Eye (tissue), 1 donor: ENCODE measurements around the gene PSME1.

Source experiments
- DNase-seq: peaks from one replicate; pipeline ENCODE4 v3.0.0-alpha.2; 2015

PSME1 gene

DNA sequence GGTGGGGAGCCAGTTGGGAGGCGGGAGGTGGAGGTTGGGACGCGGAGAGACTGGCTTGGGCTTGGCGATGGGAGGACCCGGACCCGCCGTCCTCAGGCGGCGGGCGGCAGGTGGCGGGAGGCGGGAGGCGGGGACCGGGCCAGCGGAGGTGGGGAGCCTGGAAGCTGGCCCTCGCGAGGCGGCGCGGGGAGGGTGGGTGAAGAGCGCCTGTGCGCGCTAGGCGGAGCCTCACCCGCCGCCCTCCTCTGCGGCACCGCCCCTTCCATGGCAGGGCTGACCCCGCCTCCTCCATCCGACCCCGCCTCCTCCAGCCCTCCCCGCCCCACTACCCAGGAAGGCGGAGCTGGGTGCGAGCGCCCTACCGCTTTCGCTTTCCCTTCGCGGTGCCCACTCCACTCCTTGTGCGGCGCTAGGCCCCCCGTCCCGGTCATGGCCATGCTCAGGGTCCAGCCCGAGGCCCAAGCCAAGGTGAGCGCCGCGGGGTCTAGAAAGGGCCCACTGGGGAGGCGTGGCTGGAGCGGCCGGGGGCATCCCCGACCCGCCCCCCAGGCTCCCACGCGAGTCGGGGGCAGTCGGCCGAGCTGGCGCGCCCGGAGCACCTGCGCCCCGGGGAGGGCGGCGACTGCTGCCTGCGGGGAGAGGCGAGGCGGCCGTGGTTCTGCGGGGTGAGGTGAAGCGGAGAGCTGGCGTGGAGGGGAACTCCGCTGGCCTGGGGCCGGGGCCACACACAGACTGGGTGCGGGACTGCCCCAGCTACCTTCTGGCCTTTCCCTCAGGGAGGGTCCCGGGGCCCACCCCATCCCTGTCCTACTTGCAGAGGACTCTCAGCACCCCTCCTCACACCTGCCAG is at the start of gene PSME1:
Gene PSME1 (plus strand): TSS at position 361 of the 850 bp plus-strand sequence. CDS start 69 bp downstream, at position 430.
- peak; percentile 94 for DNase-seq

DNA sequence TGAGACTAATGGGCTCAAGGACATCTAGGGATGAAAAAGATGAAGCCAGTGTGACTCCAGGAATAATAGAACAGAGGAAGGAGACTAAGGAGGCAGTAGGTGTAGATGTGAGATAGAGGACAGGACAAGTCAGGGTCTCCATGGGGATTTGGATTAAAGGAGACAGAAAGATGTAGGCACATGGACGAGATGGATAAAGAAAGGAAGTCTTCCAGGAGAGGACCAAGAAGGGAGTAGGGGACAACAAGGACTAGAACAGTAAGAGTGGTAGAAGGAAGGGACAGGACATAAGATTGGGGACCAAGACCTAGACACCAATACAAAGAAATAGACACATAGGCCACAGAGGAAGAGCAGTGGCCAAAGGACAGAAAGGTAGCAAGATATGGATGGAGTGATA is 49.0 kb upstream of the PSME1 start:
- DNase-seq: no peak

DNA sequence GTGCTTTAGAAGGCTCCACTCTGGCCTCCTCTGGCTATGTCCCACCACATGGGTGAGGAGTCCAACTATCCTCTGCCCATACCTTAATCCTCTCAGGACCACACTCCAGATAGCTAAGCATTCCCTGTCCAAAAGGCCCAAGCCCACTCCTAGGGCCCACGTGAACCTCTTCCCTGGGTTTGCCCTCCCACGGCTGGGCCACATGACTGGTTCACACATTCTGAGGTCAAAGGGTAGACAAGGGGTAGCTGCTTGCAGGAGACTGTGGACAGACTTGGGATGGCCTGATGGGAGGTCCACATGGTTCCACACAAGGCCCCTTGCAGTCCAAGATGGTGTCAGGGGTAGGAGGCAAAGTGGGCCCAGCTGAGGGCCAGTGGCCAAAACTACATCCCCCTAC is 47.9 kb upstream of the PSME1 start:
- no peak for DNase-seq

DNA sequence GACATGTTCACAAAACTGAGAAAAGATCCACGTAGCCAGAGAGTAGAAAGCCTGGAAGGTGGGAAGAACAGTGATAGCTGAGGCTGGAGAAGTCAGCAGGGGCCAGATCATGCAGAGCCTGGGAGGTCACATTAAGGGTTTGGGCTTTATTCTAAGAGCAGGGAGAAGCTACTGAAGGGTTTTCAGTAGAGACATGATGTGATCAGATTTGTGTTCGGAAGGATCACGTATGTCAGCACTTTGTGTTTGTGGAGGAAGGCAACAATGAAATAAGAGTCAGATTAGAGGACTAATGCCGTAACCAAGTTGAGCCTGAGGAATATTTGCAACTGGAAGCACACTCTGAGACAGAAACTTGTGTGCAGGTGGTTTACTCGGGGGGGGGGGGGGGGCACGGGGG is 46.1 kb upstream of the PSME1 start:
- DNase-seq: no peak

DNA sequence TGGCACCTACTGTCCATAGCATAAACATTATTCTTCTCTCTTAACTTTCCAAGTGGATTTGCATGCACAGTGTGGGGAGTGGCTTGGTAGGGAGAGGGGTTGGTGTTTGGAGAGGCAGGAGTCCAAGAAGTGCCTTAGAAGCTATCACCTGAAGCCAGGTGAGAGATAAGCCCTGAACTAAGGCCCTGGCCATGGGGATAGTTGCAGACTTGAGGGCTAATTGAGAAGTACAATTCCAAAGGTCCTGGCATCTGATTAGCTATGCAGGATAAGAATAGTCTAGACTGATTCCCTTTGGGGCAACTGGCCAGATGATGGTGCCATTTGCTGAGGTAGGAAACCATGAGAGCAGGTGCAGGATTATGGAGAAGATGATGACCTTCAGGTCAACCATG is 43.9 kb upstream of the PSME1 start:
- no peak for DNase-seq

DNA sequence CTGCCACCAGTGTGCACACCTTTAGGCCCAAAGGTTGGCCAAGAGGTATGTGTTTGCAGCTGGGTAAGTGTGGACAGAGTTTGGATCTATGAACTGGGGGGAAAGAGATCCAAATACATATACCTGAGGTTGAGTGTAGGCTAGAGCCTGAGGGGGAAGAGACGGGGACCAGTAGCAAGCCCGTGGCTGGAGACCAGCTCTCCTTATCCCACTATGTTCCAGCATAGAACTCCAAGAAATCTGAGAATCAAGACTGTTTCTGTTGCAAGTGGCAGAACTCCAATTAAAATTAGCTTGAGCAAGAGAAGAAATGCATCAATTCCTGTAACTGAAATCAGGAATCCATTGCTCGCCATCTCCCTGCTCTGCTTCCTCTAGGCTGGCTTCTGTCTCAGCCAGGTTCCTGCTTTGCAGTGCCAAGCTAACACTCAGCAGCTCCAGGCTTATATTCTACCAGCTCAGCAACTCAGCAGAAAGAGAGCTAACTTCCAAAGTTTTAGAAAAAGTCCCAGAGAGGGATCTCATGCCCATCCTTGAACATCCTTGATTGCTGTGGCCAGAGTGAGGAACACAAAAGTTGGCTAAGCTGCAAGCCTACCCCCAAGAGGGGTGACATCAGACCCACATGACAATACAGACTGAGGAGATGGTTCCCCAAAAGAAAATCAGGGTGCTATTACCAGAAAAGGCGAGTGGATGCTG is 43.3 kb upstream of the PSME1 start:
- DNase-seq: no peak

DNA sequence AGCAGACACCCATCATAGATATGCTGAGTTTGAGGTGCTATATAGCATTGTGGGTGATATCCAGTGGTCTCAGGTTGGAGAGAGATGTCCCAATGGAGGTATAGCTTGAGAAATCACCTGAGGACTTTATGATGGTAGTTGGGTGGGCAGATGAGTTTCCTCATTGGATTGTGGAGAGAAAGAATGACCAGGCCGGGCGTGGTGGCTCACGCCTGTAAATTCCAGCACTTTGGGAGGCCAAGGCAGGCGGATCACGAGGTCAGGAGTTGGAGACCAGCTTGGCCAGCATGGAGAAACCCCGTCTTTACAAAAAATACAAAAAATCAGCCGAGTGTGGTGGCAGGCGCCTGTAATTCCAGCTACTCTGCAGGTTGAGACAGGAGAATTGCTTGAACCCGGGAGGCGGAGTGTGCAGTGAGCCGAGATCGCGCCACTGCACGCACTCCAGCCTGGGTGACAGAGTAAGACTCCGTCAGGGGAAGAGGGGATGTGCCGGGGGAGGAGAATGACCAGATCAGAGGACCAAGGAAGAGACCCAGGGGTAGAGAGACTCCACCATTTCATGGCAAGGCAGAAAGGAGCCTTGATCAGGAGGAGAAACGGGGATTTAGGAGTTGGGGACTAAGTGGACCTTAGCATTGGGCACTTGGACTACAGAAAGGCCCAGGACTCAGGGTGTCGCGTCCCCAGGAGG is 42.6 kb upstream of the PSME1 start:
- no peak for DNase-seq

DNA sequence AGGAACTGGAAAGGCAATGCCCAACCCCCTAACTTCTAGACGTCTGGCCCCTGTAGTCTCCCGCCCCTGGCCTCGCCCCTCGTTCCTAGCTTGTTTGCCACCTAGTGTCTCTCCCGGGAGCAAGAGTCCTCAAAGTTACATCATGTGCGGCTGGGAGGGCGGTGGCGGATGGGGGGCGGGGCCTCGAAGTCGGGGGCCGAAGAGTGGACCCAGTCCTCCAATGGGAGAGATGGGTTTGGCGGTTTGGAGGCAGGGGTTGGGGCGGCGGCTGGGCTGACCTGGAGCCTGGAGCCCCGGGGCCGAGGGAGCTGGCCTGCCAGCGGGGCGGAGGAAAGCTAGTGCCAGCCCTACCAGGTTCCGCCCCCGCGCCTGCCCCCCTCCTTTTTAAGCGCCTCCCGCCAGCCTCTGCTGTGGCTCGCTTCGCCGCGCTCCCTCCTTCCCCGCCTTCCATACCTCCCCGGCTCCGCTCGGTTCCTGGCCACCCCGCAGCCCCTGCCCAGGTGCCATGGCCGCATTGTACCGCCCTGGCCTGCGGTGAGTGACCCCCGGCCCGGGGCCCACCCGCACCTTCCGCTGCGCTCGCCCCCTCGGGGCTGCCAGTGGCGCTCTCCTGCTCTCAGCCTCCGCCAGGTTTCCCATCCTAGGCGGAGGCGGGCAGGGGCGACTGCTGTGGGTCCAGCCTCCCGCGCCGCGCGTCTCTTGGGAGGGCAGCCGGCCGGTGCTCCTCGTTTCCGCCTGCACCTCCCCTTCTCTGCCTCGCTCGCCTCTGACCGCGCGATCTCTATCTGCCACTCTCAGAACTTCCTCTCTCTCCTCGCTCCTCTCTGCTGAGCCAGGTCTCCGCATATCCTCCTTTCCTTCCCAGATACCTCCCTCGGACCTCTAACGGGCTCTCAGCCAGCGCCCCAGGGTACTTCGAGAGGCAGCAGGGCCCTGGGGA is 41.8 kb upstream of the PSME1 start, which contains the start of gene PCK2:
Gene PCK2 (plus strand): TSS at position 411 of the 940 bp plus-strand sequence. CDS start 95 bp downstream, at position 506.
- peak; percentile 92 for DNase-seq

DNA sequence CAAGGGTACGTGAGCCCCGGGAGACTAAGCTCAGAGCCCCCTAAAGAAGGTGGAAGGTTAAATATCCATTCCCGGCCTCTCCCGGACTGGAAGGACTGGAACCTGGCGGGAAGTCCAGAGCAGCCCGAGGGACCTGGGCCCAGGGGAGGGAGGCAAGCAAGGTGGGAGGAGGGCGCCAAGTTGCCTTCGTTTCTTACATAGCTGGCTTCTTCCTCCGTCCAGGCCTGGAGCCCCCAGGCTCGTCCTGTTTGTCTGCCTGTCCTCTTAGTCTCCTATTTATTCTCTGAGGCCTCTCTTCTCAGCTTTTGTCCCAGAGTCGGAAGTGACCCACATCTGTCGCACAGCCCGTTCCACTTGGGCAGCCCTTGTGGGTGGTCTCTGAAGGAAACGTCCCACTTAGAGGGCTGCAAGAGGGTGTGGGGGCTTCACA is 41.1 kb upstream of the PSME1 start:
- peak; percentile 84 for DNase-seq

DNA sequence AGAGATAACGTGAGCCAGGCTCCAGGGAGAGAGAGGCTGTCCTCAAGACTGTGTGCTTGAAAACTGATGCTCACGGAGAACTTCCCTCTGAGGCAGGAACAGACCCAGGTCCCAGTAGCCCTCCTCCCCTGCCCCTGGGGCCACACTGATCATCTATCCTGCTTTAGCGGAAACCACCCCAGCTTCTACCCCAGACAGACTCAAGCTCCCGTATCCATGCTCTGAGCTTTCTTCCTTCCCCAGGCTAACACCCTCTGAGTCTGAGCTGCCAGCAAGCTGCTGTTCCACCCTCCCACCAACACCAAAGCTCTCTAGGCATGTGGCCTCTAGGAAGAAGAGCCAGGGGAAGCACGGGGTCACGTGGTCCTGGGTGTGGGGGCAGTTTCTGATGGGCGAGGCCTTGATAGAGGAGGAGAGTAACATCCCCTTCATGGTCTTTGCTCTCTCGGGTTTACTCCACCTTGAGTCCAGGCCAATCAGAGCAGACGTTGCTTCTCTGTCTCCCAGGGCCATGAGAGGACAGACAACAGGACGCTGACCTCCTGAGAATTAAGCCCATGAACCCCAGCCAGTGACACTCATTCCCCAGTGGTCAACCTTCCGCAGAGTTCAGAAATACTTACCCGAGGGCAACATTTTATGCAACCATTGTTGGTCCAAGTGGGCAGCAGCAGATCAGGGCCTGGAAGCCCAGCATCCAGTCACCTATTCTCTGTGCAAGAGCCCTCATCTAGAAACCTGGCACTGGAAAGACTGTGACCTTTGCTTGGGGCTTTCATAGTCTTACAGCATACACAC is 40.5 kb upstream of the PSME1 start:
- peak; percentile 79 for DNase-seq

DNA sequence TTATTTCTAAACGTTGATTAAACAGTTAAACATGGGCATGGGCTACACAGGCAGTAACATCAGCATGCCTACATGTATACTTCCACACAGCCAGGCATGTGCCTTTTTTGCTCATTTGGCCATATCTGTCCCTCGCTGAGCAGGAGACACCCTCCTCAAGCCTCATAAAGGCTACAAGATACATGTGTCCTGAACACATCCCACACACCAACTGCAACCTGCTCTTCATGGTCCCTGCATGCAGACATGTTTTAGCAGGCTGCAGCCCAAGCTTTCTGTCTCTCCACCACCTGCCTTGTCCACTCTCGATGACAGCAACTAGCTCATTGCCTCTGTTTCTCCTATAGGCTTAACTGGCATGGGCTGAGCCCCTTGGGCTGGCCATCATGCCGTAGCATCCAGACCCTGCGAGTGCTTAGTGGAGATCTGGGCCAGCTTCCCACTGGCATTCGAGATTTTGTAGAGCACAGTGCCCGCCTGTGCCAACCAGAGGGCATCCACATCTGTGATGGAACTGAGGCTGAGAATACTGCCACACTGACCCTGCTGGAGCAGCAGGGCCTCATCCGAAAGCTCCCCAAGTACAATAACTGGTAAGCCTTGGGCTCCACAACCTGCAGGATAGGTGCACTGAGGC is 39.3 kb upstream of the PSME1 start:
- no peak for DNase-seq

DNA sequence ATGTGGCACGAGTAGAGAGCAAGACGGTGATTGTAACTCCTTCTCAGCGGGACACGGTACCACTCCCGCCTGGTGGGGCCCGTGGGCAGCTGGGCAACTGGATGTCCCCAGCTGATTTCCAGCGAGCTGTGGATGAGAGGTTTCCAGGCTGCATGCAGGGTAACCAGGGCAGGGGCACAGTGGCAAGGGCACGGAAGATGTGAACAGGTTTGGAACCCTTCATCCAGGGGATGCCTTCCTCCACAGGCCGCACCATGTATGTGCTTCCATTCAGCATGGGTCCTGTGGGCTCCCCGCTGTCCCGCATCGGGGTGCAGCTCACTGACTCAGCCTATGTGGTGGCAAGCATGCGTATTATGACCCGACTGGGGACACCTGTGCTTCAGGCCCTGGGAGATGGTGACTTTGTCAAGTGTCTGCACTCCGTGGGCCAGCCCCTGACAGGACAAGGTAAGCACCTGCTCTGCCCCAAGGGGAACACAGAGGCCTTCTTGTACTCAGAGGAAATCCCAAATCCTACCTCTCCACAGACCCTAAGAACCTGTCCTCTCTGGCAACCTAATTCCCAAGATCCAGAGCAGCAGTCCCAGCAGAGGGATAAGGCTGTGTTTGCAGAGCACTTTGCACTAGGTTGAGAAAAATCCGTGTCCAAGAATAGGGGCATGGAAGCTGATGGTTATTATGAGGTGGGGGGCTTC is 37.6 kb upstream of the PSME1 start:
- no peak for DNase-seq

DNA sequence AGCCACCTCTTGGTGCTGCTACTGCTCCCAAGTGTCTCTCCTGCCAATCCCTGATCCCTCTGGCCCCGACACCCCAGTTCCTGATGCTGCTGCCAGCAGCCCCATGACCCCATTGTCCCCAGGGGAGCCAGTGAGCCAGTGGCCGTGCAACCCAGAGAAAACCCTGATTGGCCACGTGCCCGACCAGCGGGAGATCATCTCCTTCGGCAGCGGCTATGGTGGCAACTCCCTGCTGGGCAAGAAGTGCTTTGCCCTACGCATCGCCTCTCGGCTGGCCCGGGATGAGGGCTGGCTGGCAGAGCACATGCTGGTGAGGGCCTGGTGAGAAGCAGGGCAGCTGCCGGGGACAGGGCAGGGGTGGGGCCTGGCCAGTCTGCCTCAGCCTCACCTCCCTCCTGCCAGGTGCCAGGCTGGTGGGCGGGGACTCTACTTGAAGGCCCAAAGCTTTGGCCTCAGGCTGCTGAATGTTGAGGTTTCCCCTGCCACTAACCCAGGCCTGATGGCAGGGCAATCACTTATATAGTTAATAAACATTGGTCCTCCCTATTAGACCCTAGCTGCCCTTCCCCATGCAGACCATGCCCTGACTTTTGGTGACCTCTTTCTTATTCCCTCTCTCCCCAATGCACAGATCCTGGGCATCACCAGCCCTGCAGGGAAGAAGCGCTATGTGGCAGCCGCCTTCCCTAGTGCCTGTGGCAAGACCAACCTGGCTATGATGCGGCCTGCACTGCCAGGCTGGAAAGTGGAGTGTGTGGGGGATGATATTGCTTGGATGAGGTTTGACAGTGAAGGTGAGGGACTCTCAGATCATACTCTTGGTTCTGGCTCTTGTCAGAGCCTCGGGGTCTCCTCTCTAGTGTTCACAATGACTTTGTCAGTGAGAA is 36.8 kb upstream of the PSME1 start:
- no peak for DNase-seq

DNA sequence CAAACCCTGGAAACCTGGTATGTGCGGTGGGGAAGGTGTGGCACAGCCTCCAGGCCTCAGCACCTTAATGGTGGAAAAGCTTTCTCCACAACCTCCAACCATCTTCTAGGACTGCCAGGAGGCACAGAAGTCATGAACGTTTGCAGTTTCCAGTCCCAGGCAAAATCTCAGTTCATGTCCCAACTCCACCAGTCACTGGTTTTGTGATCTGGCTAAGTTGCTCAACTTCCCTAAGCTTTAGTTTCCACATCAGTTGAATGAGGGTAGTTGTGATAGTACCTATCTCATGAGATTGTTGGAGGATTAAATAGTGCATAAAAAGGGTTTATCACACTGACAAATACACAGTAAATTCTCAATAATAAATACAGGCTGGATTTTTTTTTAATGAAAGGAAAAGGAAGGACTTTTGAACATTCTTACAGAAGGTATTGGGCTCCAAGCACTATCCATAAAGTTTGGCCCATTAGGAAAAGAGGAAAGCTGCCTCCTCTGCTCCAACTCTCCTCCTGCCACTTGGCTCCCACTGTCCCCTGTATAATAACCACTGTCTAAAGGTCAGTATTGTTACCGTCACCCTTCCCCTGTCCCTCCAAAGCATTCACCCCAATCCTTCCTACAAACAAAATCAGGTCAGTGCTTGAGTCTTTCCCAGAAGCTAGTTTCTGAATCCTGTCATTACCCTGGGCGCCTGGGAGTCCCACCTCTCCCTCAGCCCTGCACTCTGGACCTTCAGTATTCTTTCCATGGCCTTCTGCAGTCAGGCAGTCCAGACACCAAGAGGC is 35.6 kb upstream of the PSME1 start:
- no peak for DNase-seq

DNA sequence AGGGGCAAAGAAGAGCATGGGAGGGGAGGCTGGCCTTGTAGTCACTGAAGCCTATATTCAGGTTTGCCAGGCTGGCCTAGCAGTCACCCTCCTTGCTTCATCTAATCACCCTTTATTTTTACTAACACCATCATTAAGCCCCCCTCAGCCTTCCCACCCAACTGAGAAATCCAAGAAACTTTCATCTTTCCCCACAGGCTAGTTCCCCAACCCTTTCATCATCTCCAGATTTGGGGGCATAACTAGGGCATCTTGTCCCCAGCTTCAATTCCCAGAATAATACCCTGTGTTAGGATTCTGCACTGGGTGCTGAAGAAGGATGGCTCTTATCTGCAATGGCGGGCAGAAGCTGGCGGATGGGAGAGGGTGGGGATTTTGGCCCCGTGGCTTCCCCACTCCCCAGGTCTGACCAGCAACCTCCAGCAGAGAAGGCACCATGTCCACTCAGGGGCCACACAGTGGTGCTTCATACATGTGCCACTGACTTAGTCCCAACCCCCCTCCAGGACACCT is 35.0 kb upstream of the PSME1 start:
- no peak for DNase-seq

DNA sequence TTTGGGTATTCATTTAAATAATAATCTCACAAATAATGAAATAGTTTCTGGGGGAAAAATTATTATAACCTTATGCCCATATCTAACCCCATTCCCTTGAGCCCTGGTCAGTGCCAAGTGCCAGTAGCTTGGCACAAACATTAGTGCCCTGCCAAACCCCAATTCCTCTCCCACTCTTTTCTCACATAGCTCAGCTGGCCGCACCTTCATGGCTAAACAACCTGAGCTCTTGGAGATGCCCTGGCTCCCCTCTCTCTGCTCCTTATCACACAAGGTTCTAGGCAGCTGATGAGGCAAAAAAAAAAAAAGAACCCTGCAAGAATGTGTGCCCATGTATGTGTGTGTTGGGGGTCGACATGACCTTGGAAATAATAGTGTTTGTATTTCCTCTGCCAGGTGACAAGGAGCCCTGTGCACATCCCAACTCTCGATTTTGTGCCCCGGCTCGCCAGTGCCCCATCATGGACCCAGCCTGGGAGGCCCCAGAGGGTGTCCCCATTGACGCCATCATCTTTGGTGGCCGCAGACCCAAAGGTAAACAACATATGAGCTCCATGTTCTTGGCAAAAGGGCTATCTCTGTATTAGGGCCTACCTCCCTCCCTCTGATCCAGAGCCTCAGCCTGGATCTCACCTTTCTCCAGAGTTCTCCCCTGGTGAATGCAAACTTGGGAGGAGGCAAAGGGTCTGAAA is 33.5 kb upstream of the PSME1 start:
- no peak for DNase-seq

DNA sequence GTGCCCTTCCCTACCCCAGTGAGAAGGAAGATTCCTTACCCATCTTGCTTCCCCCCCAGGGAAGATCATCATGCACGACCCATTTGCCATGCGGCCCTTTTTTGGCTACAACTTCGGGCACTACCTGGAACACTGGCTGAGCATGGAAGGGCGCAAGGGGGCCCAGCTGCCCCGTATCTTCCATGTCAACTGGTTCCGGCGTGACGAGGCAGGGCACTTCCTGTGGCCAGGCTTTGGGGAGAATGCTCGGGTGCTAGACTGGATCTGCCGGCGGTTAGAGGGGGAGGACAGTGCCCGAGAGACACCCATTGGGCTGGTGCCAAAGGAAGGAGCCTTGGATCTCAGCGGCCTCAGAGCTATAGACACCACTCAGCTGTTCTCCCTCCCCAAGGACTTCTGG is 32.5 kb upstream of the PSME1 start:
- DNase-seq: no peak
